ENCODE measurements around the gene RIC1.

The RIC1 gene

GRCh38 chr9:5650356-5651105 lies 21.6 kb downstream of the RIC1 start (continued):
- no peak for TF ChIP-seq PRDM6 (tag by site-specific recombination; IDR thresholded peaks at IDR 0.05)
- TF ChIP-seq ZNF664 (tag by site-specific recombination; IDR thresholded peaks at IDR 0.05): no peak
- no peak for TF ChIP-seq ZEB2 (tag by site-specific recombination; IDR thresholded peaks at IDR 0.05)

GRCh38 chr9:5651246-5651645 lies 22.3 kb downstream of the RIC1 start:
- H3K9me3 ChIP-seq (ENCODE audit: control insufficient read depth, insufficient read depth, low read depth, low read length): no peaks in the 10 kb centered on the region
- H3K4me3 ChIP-seq (ENCODE audit: low read depth, low read length): no peak overlapping the region
- H3K4me1 ChIP-seq (ENCODE audit: control insufficient read depth, insufficient read depth, low read length): no peaks in the 10 kb centered on the region
- CTCF ChIA-PET: no interaction called here
- POLR2A ChIA-PET: no interaction called here
- no peaks in the 10 kb centered on the region; a peak in 1 of 3 replicates for H3K36me3 ChIP-seq (ENCODE audit: control insufficient read depth in 2 of 2, insufficient read depth in 1 of 2, low read length in 2 of 2)
- H3K27ac ChIP-seq (ENCODE audit: extremely low read depth, low read depth, low read length): no peak overlapping the region
- TF ChIP-seq ZNF202 (tag by site-specific recombination; IDR thresholded peaks at IDR 0.05; ENCODE audit: borderline replicate concordance): no peak
- no peak for TF ChIP-seq RBAK (tag by site-specific recombination; IDR thresholded peaks at IDR 0.05)
- no peak for TF ChIP-seq ZNF416 (tag by site-specific recombination; IDR thresholded peaks at IDR 0.05)
- TF ChIP-seq ZBTB48 (tag by site-specific recombination; IDR thresholded peaks at IDR 0.05): no peak
- TF ChIP-seq ZNF560 (tag by site-specific recombination; IDR thresholded peaks at IDR 0.05; ENCODE audit: borderline replicate concordance): no peak
- no peak for TF ChIP-seq MZF1 (tag by site-specific recombination; IDR thresholded peaks at IDR 0.05; ENCODE audit: borderline replicate concordance)
- TF ChIP-seq REPIN1 (tag by site-specific recombination; IDR thresholded peaks at IDR 0.05; ENCODE audit: low read depth): no peak
- no peak for TF ChIP-seq ZBTB10 (tag by site-specific recombination; IDR thresholded peaks at IDR 0.05)
- no peak for TF ChIP-seq ZNF548 (tag by site-specific recombination; IDR thresholded peaks at IDR 0.05)
- no peak for TF ChIP-seq ZBTB7A (tag by site-specific recombination; IDR thresholded peaks at IDR 0.05; ENCODE audit: low read depth)
- no peak for TF ChIP-seq ZNF518A (tag by site-specific recombination; conservative IDR thresholded peaks at IDR 0.05; ENCODE audit: low read depth)
- TF ChIP-seq ZNF311 (tag by site-specific recombination; IDR thresholded peaks at IDR 0.05; ENCODE audit: borderline replicate concordance): no peak
- no peak for TF ChIP-seq PBX3 (CRISPR knock-in tag; IDR thresholded peaks at IDR 0.05)
- no peak for TF ChIP-seq ZNF121 (tag by site-specific recombination; IDR thresholded peaks at IDR 0.05)
- no peak for TF ChIP-seq ZNF398 (tag by site-specific recombination; IDR thresholded peaks at IDR 0.05)
- TF ChIP-seq ZNF146 (tag by site-specific recombination; IDR thresholded peaks at IDR 0.05): no peak
- no peak for TF ChIP-seq SP7 (tag by site-specific recombination; IDR thresholded peaks at IDR 0.05)
- no peak for TF ChIP-seq SETDB1 (IDR thresholded peaks at IDR 0.05; ENCODE audit: insufficient read length, low read length)
- TF ChIP-seq ZNF223 (tag by site-specific recombination; IDR thresholded peaks at IDR 0.05): no peak
